Mucosa of descending colon (tissue), 3 donors: Measurements from ENCODE around the gene LMF1. TPM values are rescaled to one million over a fixed set of nuclear protein-coding genes. Genes with fewer than 3 reads are reported as not detected.

Source experiments
- ATAC-seq: fragments of 200-7000 bp; cut with Tn5 transposase; one replicate; pipeline ENCODE4 v1.9.1; 2020; ENCODE audit warnings: mild to moderate bottlenecking, moderate library complexity
- DNase-seq, 3 donors: peaks; one replicate each; pipeline ENCODE4 v3.0.0-alpha.2; 2020
- H3K36me3 ChIP-seq: fragments of 200-600 bp; one replicate; pipeline ENCODE4 v1.8.0; 2021; ENCODE audit warnings: low read depth, mild to moderate bottlenecking
- H3K4me1 ChIP-seq: fragments of 200-600 bp; one replicate; pipeline ENCODE4 v1.8.0; 2021; ENCODE audit warnings: low read depth, mild to moderate bottlenecking
- H3K4me3 ChIP-seq: fragments of 200-600 bp; one replicate; pipeline ENCODE4 v1.8.0; 2021; ENCODE audit warnings: mild to moderate bottlenecking
- H3K9me3 ChIP-seq: fragments of 200-600 bp; one replicate; pipeline ENCODE4 v1.8.0; 2021; ENCODE audit warnings: mild to moderate bottlenecking
- CTCF ChIP-seq: fragments of 200-600 bp; IDR thresholded peaks from one replicate; pipeline ENCODE4 v1.8.0; 2022; ENCODE audit warnings: antibody characterized with exemption, mild to moderate bottlenecking
- intact Hi-C, 2 donors: fragments of 100-400 bp; cut with DNase I in 1 of 2; cut with micrococcal nuclease in 1 of 2; formaldehyde crosslinking; loops; one replicate each; pipeline versions ENCODE4 v1.11.0 to v1.11.1; 2022; cut with DNase I, micrococcal nuclease
- total RNA-seq, 3 donors: library from RNA; stranded (reverse); fragmentation: NEBNext Ultra II Directional in 2 of 3; extraction: Animal tissue kit (Norgen Biotek cat#: 25700) in 2 of 3; gene quantifications; one replicate each; pipeline versions ENCODE4 v1.2.1 to v1.2.4, GENCODE V29; 2021 to 2023
- donor health status: DM: no; HTN: no; CAD: no; lungs with moderate emphysema.
- donor health status: DM: no; HTN: no; CAD: no.
- donor health status: DM: no; HTN: yes; CAD: no.

Gene LMF1
- total RNA-seq, 3 donors from 2014 or later = 16.4 to 26.5 (median 25.1) TPM

- H3K36me3 ChIP-seq = no peaks in the 10 kb centered on the region
- DNase-seq (no peak), ATAC-seq (no peak)
- no peak overlapping the region for H3K4me3 ChIP-seq
- intact Hi-C loops = no loop called here
- no peak for TF ChIP-seq CTCF
- H3K4me1 ChIP-seq = no peaks in the 10 kb centered on the region
- peaks cover 13% of the 10 kb centered on the region for H3K9me3 ChIP-seq
These were observed 32.0 kb downstream of the LMF1 start for GRCh38 chr16:938752-939151.

- Histone ChIP-seq H3K9me3 (peaks cover 13% of the 10 kb centered on the region), H3K36me3 (no peaks in the 10 kb centered on the region), H3K4me1 (no peaks in the 10 kb centered on the region), H3K4me3 (no peak overlapping the region)
- no peak for ATAC-seq
- intact Hi-C loops = no loop called here
- no peak for DNase-seq
- TF ChIP-seq CTCF = no peak
These were observed 32.6 kb downstream of the LMF1 start for GRCh38 chr16:938136-938535.

GRCh38 chr16:937723-938122 is 33.1 kb downstream of the LMF1 start:
- H3K9me3 ChIP-seq = peaks cover 12% of the 10 kb centered on the region
- DNase-seq (no peak), ATAC-seq (no peak)
- no peaks in the 10 kb centered on the region for H3K36me3 ChIP-seq
- H3K4me1 ChIP-seq = no peaks in the 10 kb centered on the region
- TF ChIP-seq CTCF = no peak
- no peak overlapping the region for H3K4me3 ChIP-seq
- intact Hi-C loops = no loop called here

- intact Hi-C loops = no loop called here
- Histone ChIP-seq H3K4me3 (no peak overlapping the region), H3K4me1 (no peaks in the 10 kb centered on the region), H3K36me3 (no peaks in the 10 kb centered on the region), H3K9me3 (peaks cover 8% of the 10 kb centered on the region)
- ATAC-seq (no peak), DNase-seq (no peak)
- TF ChIP-seq CTCF = no peak
These were observed 33.5 kb downstream of the LMF1 start for GRCh38 chr16:937311-937710.

GRCh38 chr16:935684-936083 is 35.1 kb downstream of the LMF1 start:
- Histone ChIP-seq H3K4me3 (no peak overlapping the region), H3K4me1 (no peaks in the 10 kb centered on the region), H3K9me3 (no peaks in the 10 kb centered on the region), H3K36me3 (no peaks in the 10 kb centered on the region)
- DNase-seq (no peak), ATAC-seq (no peak)
- intact Hi-C loops = no loop called here
- TF ChIP-seq CTCF = no peak

- Histone ChIP-seq H3K36me3 (no peaks in the 10 kb centered on the region), H3K4me3 (no peak overlapping the region), H3K4me1 (no peaks in the 10 kb centered on the region), H3K9me3 (no peaks in the 10 kb centered on the region)
- intact Hi-C loops = no loop called here
- DNase-seq (no peak), ATAC-seq (no peak)
- no peak for TF ChIP-seq CTCF
These were observed 36.6 kb downstream of the LMF1 start for GRCh38 chr16:934178-934577.
